Central memory CD8-positive, alpha-beta T cell (primary cell): ENCODE data around the gene CAMKK2.
"Not testable (repeated sequence)": the region's sequence is repeated elsewhere in the genome, so short reads cannot be mapped to it uniquely, and the experiment has no call there.

ENCODE experiments used
- ATAC-seq: fragments of 150-1000 bp; cut with Tn5 transposase; replicated peaks from 2 replicates; pipeline ENCODE4 v1.10.0; 2022; ENCODE audit warnings: mild to moderate bottlenecking, moderate FRiP score, moderate number of reproducible peaks; ENCODE audit not compliant: poor library complexity, severe bottlenecking; ENCODE audit errors: extremely low read depth
- DNase-seq, 2 donors: peaks; one replicate each; pipeline ENCODE4 v3.0.0; 2021; ENCODE audit warnings: low spot score in 2 of 2
- H3K27ac Mint-ChIP-seq: one replicate; pipeline ENCODE4 v1.8.0; 2022; ENCODE audit warnings: low read depth, mild to moderate bottlenecking, moderate library complexity, mixed read lengths
- H3K27me3 Mint-ChIP-seq: one replicate; pipeline ENCODE4 v1.8.0; 2022; ENCODE audit warnings: mixed read lengths
- H3K36me3 Mint-ChIP-seq: one replicate; pipeline ENCODE4 v1.8.0; 2022; ENCODE audit warnings: mild to moderate bottlenecking, moderate library complexity, mixed read lengths; ENCODE audit not compliant: insufficient read depth
- H3K4me1 Mint-ChIP-seq: one replicate; pipeline ENCODE4 v1.8.0; 2022; ENCODE audit warnings: mixed read lengths
- H3K4me3 Mint-ChIP-seq: one replicate; pipeline ENCODE4 v1.8.0; 2022; ENCODE audit warnings: mild to moderate bottlenecking, moderate library complexity, mixed read lengths
- H3K9me3 Mint-ChIP-seq: one replicate; pipeline ENCODE4 v1.8.0; 2022; ENCODE audit warnings: mixed read lengths

CAMKK2 gene

DNA sequence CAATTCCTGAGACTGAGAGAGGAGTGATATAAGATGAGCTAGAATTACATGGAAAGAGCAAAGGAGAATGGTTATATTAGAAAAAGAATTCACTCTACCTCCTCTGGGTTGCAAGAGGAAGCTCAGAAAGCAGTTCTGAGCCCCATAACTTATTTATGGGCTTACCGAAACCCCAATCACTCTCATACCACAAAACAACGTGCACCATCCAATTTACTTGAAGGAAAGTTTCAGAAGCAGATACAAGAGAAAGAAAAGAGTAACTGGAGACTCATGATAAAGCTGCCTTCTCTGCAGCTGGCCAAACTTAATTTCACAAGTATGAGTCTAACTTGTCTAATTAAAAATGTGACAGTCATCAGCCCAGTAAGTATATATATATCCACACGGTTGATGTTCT, 27.4 kb upstream of the CAMKK2 start:
- no peaks in the 10 kb centered on the region for H3K27me3 Mint-ChIP-seq
- H3K4me3 Mint-ChIP-seq, result no peak overlapping the region
- H3K4me1 Mint-ChIP-seq, result no peaks in the 10 kb centered on the region
- H3K9me3 Mint-ChIP-seq, result no peaks in the 10 kb centered on the region
- ATAC-seq (no peak), DNase-seq (no peak)
- peaks cover 55% of the 10 kb centered on the region for H3K36me3 Mint-ChIP-seq
- H3K27ac Mint-ChIP-seq, result peak overlapping the region; percentile 32

- Mint-ChIP-seq H3K9me3 (no peaks in the 10 kb centered on the region), H3K4me3 (no peak overlapping the region), H3K27ac (no peak overlapping the region), H3K36me3 (peaks cover 51% of the 10 kb centered on the region), H3K4me1 (peaks cover 7% of the 10 kb centered on the region), H3K27me3 (no peaks in the 10 kb centered on the region)
- ATAC-seq (no peak), DNase-seq (no peak)
Observed at GRCh38 chr12:121318121-121318520, 21.6 kb upstream of the CAMKK2 start.

DNA sequence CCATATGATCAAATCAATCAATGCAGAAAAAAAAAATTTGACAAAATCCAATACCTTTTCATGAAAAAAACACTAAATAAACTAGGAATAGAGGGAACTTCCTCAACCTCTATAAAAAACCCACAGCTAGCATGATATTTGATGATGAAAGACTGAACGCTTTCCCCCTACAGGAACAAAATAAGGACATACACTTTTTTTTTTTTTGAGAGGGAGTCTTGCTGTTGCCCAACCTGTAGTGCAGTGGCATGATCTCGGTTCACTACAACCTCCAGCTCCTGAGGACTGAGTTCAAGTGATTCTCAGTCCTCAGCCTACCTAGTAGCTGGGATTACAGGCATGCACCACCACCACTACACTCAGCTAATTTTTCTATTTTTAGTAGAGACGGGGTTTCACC, 17.9 kb upstream of the CAMKK2 start:
- no peak for DNase-seq
- no peak for ATAC-seq
- peaks cover 22% of the 10 kb centered on the region for H3K4me1 Mint-ChIP-seq
- H3K9me3 Mint-ChIP-seq, result no peaks in the 10 kb centered on the region
- no peak overlapping the region for H3K27ac Mint-ChIP-seq
- H3K27me3 Mint-ChIP-seq, result no peaks in the 10 kb centered on the region
- H3K36me3 Mint-ChIP-seq, result peaks cover 49% of the 10 kb centered on the region
- no peak overlapping the region for H3K4me3 Mint-ChIP-seq

DNA sequence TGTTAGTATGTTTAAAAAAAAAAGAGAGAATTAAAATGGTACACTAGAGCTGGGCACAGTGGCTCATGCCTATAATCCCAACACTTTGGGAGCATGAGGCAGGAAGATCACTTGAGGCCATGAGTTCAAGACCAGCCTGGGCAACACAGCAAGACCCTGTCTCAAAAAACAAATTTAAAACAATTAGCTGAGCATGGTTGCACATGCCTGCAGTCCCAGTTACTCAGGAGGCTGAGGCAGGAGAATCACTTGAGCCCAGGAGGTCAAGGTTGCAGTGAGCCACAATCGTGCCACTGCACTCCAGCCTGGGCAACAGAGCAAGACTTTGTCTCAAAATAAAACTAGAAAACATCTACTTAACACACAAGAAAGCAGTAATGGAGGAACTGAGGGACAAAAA, 13.7 kb upstream of the CAMKK2 start:
- not testable (repeated sequence) for H3K4me3 Mint-ChIP-seq, H3K27ac Mint-ChIP-seq, H3K9me3 Mint-ChIP-seq, ATAC-seq, H3K27me3 Mint-ChIP-seq, DNase-seq
- H3K4me1 Mint-ChIP-seq, result peaks cover 22% of the 10 kb centered on the region
- peaks cover 39% of the 10 kb centered on the region for H3K36me3 Mint-ChIP-seq

GRCh38 chr12:121307397-121307796, 10.9 kb upstream of the CAMKK2 start:
- not testable (repeated sequence) for DNase-seq, H3K27me3 Mint-ChIP-seq, ATAC-seq, H3K9me3 Mint-ChIP-seq, H3K4me3 Mint-ChIP-seq, H3K27ac Mint-ChIP-seq
- Mint-ChIP-seq H3K36me3 (peaks cover 33% of the 10 kb centered on the region), H3K4me1 (peaks cover 12% of the 10 kb centered on the region)

DNA sequence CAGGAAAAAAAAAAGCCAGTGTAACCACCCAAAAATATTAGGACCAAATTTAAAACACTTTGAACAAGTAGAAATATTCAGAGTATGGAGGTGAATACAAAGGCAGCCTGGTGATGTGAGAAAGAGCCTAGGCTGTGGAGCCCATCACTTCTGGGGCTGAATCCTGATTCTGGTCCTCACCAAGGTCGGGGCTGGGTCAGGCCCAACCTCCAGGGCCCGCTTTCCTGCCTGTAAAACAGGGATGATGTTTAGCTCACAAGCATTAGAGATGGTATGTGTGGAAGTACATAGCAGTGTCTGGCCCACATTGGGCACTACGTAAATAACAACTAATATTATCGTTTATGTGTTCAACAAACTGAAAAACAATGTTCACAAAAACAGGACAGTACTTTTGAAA, 7.8 kb upstream of the CAMKK2 start:
- DNase-seq, result no peak
- Mint-ChIP-seq H3K27me3 (no peaks in the 10 kb centered on the region), H3K4me1 (no peaks in the 10 kb centered on the region), H3K27ac (no peak overlapping the region), H3K36me3 (peaks cover 18% of the 10 kb centered on the region), H3K9me3 (no peaks in the 10 kb centered on the region), H3K4me3 (no peak overlapping the region)
- no peak for ATAC-seq

- Mint-ChIP-seq H3K27me3 (no peaks in the 10 kb centered on the region), H3K4me1 (peaks cover 5% of the 10 kb centered on the region), H3K36me3 (peaks cover 2% of the 10 kb centered on the region), H3K4me3 (no peak overlapping the region), H3K27ac (no peak overlapping the region), H3K9me3 (no peaks in the 10 kb centered on the region)
- ATAC-seq (no peak), DNase-seq (no peak)
Observed at GRCh38 chr12:121301876-121302275, 5.4 kb upstream of the CAMKK2 start.

DNA sequence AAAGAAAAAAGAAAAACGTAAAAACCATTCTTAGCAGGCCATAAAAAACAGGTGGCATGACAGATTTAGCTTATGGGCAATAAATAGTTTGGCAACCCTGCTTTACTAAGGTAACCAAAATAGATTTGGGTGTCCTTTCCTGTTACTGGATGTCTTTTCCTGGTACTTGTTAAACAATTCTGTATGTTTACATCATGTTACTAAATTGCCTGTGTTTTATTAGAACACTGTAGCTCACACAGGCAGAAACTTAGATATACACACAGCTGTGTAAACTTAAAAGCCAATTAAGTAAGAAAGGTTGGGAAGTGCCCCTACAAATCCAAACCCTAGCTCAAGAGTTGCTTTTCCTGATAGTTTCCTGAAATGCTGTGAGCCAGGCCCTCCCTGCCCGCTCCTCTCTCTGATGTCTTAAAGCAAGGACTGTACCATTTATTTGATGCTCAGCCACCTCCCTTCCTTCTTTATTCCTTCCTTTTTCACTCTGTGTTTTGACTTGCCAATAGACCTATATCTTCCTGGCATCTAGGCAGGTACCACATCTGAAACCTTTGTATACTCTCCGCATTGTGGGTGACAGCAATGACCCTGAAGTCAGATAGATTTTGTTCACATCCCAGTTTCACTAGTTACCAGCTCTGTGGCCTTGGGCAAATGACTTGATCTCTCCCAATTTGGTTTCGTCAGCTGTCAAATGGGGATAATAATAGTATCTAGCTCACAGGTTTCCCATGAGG, 3.7 kb upstream of the CAMKK2 start:
- ATAC-seq (no peak), DNase-seq (no peak)
- Mint-ChIP-seq H3K36me3 (peaks cover 1% of the 10 kb centered on the region), H3K27ac (no peak overlapping the region), H3K4me3 (no peak overlapping the region), H3K4me1 (peaks cover 11% of the 10 kb centered on the region), H3K27me3 (no peaks in the 10 kb centered on the region), H3K9me3 (no peaks in the 10 kb centered on the region)

DNA sequence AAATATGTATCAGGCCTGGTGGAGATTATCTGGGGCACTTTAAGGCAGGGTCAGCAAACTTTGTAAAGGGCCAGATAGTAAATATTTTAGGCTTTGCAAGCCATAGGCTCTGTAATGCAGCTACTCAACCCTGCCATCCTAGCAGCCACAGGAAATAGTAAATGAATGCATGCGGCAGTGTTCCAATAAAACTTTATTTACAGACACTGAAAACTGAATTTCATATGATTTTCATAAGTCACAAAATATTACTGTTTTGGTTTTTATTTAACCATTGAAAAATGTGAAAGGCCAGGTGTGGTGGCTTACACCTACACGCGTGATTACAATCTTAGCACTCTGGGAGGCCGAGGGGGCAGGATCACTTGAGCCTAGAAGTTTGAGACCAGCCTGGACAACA, 3.2 kb upstream of the CAMKK2 start:
- ATAC-seq (no peak), DNase-seq (no peak)
- peaks cover 1% of the 10 kb centered on the region for H3K36me3 Mint-ChIP-seq
- no peaks in the 10 kb centered on the region for H3K9me3 Mint-ChIP-seq
- H3K4me1 Mint-ChIP-seq, result peaks cover 15% of the 10 kb centered on the region
- H3K4me3 Mint-ChIP-seq, result no peak overlapping the region
- no peaks in the 10 kb centered on the region for H3K27me3 Mint-ChIP-seq
- no peak overlapping the region for H3K27ac Mint-ChIP-seq

DNA sequence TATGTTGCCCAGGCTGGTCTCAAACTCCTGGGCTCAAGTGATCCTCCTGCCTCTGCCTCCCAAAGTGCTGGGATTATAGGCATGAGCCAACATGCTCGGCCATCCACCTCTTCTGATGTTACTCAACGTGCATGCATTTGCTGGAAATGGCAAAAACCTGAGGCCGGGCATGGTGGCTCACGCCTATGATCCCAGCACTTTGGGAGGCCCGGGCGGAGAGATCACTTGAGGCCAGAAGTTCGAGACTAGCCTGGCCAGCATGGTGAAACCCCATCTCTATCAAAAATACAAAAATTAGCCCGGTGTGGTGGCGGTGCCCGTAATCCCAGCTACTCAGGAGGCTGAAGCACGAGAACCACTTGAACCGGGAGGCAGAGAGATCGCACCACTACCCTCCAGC, 1.9 kb upstream of the CAMKK2 start:
- Mint-ChIP-seq H3K4me3 (peak overlapping the region; percentile 81), H3K27ac (peak overlapping the region; percentile 38), H3K4me1 (peaks cover 15% of the 10 kb centered on the region)
- ATAC-seq, H3K36me3 Mint-ChIP-seq, DNase-seq, H3K27me3 Mint-ChIP-seq, H3K9me3 Mint-ChIP-seq: not testable (repeated sequence)

GRCh38 chr12:121297435-121297991, 1.0 kb upstream of the CAMKK2 start:
- H3K27me3 Mint-ChIP-seq, result no peaks in the 10 kb centered on the region
- H3K4me1 Mint-ChIP-seq, result peaks cover 15% of the 10 kb centered on the region
- peaks cover 1% of the 10 kb centered on the region for H3K36me3 Mint-ChIP-seq
- H3K27ac Mint-ChIP-seq, result peak overlapping the region; percentile 38
- ATAC-seq (no peak), DNase-seq (no peak)
- no peaks in the 10 kb centered on the region for H3K9me3 Mint-ChIP-seq
- peak overlapping the region; percentile 81 for H3K4me3 Mint-ChIP-seq

DNA sequence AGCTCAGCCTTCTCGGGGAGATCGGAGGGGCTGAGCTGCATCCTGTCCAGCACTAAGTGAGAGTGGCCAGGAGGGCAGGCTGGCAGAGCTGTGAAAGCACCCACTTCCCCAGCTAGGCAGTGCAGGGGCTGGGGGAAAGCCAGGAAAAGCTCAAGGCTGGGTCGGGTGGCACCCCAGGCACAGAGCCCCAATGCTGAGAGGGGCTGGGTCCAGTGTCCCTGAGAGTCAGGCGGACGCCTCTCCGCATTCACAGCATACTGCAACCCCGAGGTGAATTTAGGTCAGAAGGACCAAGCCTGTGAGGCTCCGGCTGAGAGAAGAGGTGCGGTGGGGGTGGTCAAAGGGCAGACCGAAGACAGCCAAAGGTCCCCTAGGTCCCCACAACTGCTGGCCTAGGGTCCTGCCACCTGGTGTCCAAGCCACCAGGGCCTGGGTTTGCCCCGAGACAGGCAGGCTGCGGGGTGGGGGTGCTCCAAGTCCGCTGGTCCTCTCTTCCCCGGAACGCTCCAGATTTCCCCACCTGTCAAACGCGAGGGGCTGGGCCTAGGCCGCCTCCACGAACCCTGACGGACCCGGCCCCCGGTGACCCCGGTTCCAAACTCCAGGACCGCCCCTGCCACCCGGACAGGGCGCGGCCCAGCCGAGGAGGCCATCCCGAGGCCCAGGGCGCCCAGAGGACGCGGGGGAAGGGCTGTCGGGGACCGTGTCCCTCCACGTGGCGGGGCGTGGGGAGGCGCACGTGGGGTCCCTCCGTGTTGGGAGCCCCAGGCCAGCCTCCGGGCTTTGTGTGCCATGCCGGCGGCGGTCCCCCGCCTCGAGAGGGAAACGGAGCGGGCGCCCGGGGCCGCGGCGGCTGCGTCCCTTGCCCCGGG, 527 bp downstream of the CAMKK2 start:
- Mint-ChIP-seq H3K27me3 (no peaks in the 10 kb centered on the region), H3K9me3 (no peaks in the 10 kb centered on the region), H3K4me1 (peaks cover 20% of the 10 kb centered on the region), H3K4me3 (peak overlapping the region; percentile 87), H3K36me3 (peaks cover 5% of the 10 kb centered on the region), H3K27ac (peak overlapping the region; percentile 77)
- DNase-seq, result no peak
- ATAC-seq, result peak; percentile 22
